Mesothelial cell of epicardium (in vitro differentiated cells): ENCODE data around the gene MACO1. TPM values are rescaled to one million over a fixed set of nuclear protein-coding genes. Genes with fewer than 3 reads are reported as not detected.

Experiments used
- DNase-seq, 2 experiments: peaks; one replicate each; pipeline ENCODE4 v3.0.0; 2021; ENCODE audit warnings: low spot score in 2 of 2; ENCODE audit not compliant: unreplicated experiment in 2 of 2
- H3K27ac Mint-ChIP-seq: 2 replicates; pipeline ENCODE4 v1.8.0; 2021; ENCODE audit warnings: mixed read lengths
- H3K27me3 Mint-ChIP-seq: 2 replicates; pipeline ENCODE4 v1.8.0; 2021; ENCODE audit warnings: low read depth, mixed read lengths
- H3K36me3 Mint-ChIP-seq: 2 replicates; pipeline ENCODE4 v1.8.0; 2021; ENCODE audit warnings: mixed read lengths
- H3K4me1 Mint-ChIP-seq: 2 replicates; pipeline ENCODE4 v1.8.0; 2021; ENCODE audit warnings: mixed read lengths
- H3K4me3 Mint-ChIP-seq: 2 replicates; pipeline ENCODE4 v1.8.0; 2021; ENCODE audit warnings: mild to moderate bottlenecking, moderate library complexity, mixed read lengths
- H3K9me3 Mint-ChIP-seq: 2 replicates; pipeline ENCODE4 v1.8.0; 2021; ENCODE audit warnings: mixed read lengths
- CTCF ChIP-seq: fragments of 200-600 bp; sonication (generic); IDR thresholded peaks from one replicate; pipeline ENCODE4 v1.5.0; 2021; ENCODE audit warnings: antibody characterized with exemption; ENCODE audit not compliant: unreplicated experiment
- total RNA-seq: library from RNA; stranded (reverse); gene quantifications from 3 replicates; pipeline ENCODE4 v1.2.1, GENCODE V29; 2021

Gene MACO1
- total RNA-seq, 1 donor from 2014 or later, result 26.9 TPM

- DNase-seq, result no peak
- peak overlapping the region; percentile 87 for H3K4me3 Mint-ChIP-seq
- H3K9me3 Mint-ChIP-seq, result no peaks in the 10 kb centered on the region
- peak overlapping the region; percentile 74 for H3K27ac Mint-ChIP-seq
- no peaks in the 10 kb centered on the region for H3K27me3 Mint-ChIP-seq
- H3K36me3 Mint-ChIP-seq, result no peaks in the 10 kb centered on the region
- peaks cover 58% of the 10 kb centered on the region for H3K4me1 Mint-ChIP-seq
- TF ChIP-seq CTCF, result no peak
Measured at GRCh38 chr1:25431955-25432719, 1.4 kb downstream of the MACO1 start.

GRCh38 chr1:25432749-25433388, 2.2 kb downstream of the MACO1 start:
- no peak overlapping the region for H3K27ac Mint-ChIP-seq
- peaks cover 58% of the 10 kb centered on the region for H3K4me1 Mint-ChIP-seq
- no peaks in the 10 kb centered on the region for H3K27me3 Mint-ChIP-seq
- DNase-seq, result no peak
- H3K36me3 Mint-ChIP-seq, result no peaks in the 10 kb centered on the region
- peak overlapping the region; percentile 87 for H3K4me3 Mint-ChIP-seq
- H3K9me3 Mint-ChIP-seq, result no peaks in the 10 kb centered on the region
- no peak for TF ChIP-seq CTCF

- Mint-ChIP-seq H3K4me1 (peaks cover 57% of the 10 kb centered on the region), H3K36me3 (no peaks in the 10 kb centered on the region), H3K27me3 (no peaks in the 10 kb centered on the region), H3K9me3 (no peaks in the 10 kb centered on the region), H3K4me3 (peak overlapping the region; percentile 87), H3K27ac (no peak overlapping the region)
- no peak for DNase-seq
- no peak for TF ChIP-seq CTCF
Measured at GRCh38 chr1:25433389-25434186, 2.9 kb downstream of the MACO1 start.

GRCh38 chr1:25435397-25436108, 4.9 kb downstream of the MACO1 start:
- Mint-ChIP-seq H3K36me3 (no peaks in the 10 kb centered on the region), H3K9me3 (no peaks in the 10 kb centered on the region), H3K4me1 (peaks cover 51% of the 10 kb centered on the region), H3K4me3 (no peak overlapping the region), H3K27me3 (no peaks in the 10 kb centered on the region), H3K27ac (peak overlapping the region; percentile 43)
- no peak for TF ChIP-seq CTCF
- no peak for DNase-seq

- Mint-ChIP-seq H3K4me1 (peaks cover 51% of the 10 kb centered on the region), H3K27me3 (no peaks in the 10 kb centered on the region), H3K4me3 (no peak overlapping the region), H3K9me3 (no peaks in the 10 kb centered on the region), H3K27ac (no peak overlapping the region), H3K36me3 (peaks cover 1% of the 10 kb centered on the region)
- TF ChIP-seq CTCF, result no peak
- DNase-seq, result no peak
Measured at GRCh38 chr1:25437672-25438071, 7.0 kb downstream of the MACO1 start.
